DND-41 (cell line): ENCODE measurements around the gene SCN9A.

Source experiments
- ATAC-seq: fragments of 200-7000 bp; cut with Tn5 transposase; 3 replicates; pipeline ENCODE4 v1.9.1; 2021; ENCODE audit warnings: low read depth; ENCODE audit not compliant: insufficient read depth
- DNase-seq: peaks from one replicate; pipeline ENCODE4 v3.0.0-alpha.2; 2020
- H2AFZ ChIP-seq: 2 replicates; pipeline ENCODE4 v1.6.0; 2012; ENCODE audit warnings: low read depth, low read length
- H3K27ac ChIP-seq: 2 replicates; pipeline ENCODE4 v1.5.1; 2012; ENCODE audit warnings: low read length, inconsistent platforms
- H3K27me3 ChIP-seq: fragments of 200-600 bp; sonication (generic); 2 replicates; pipeline ENCODE4 v1.6.0; 2012; ENCODE audit warnings: low read length, mild to moderate bottlenecking, inconsistent platforms; ENCODE audit not compliant: insufficient read depth, poor library complexity
- H3K36me3 ChIP-seq: 2 replicates; pipeline ENCODE4 v1.5.1; 2012; ENCODE audit warnings: low read length, inconsistent platforms; ENCODE audit not compliant: insufficient read depth
- H3K4me1 ChIP-seq: 2 replicates; pipeline ENCODE4 v1.5.1; 2012; ENCODE audit warnings: mild to moderate bottlenecking, low read length; ENCODE audit not compliant: insufficient read depth
- H3K4me2 ChIP-seq: 2 replicates; pipeline ENCODE4 v1.6.0; 2012; ENCODE audit warnings: mild to moderate bottlenecking, moderate library complexity, low read length, inconsistent platforms; ENCODE audit not compliant: insufficient read depth
- H3K4me3 ChIP-seq, 2 experiments: fragments of 200-600 bp in 1 of 2; shearing (Covaris generic) in 1 of 2; 2 replicates each; pipeline ENCODE4 v1.5.1; 2012 to 2016; ENCODE audit warnings: inconsistent platforms in 2 of 2, low read length in 2 of 2, mild to moderate bottlenecking in 2 of 2, low read depth in 1 of 2, moderate library complexity in 1 of 2
- H3K79me2 ChIP-seq: 2 replicates; pipeline ENCODE4 v1.6.0; 2012; ENCODE audit warnings: low read length, inconsistent platforms; ENCODE audit not compliant: insufficient read depth
- H3K9ac ChIP-seq: 2 replicates; pipeline ENCODE4 v1.6.0; 2012; ENCODE audit warnings: low read depth, mild to moderate bottlenecking, inconsistent platforms, low read length, moderate library complexity
- H3K9me3 ChIP-seq: 2 replicates; pipeline ENCODE4 v1.5.1; 2012; ENCODE audit warnings: low read length, moderate library complexity, mild to moderate bottlenecking, inconsistent platforms; ENCODE audit not compliant: insufficient read depth, severe bottlenecking
- H4K20me1 ChIP-seq: 2 replicates; pipeline ENCODE4 v1.6.0; 2012; ENCODE audit warnings: low read length; ENCODE audit not compliant: insufficient read depth
- CTCF ChIP-seq: IDR thresholded peaks from 2 replicates; pipeline ENCODE4 v1.5.1; 2012; ENCODE audit warnings: borderline replicate concordance, low read length, moderate library complexity, mild to moderate bottlenecking; ENCODE audit not compliant: poor library complexity, severe bottlenecking; ENCODE audit errors: extremely low read depth
- EZH2 ChIP-seq: IDR thresholded peaks from 3 replicates; pipeline ENCODE4 v1.6.1; 2012; ENCODE audit warnings: borderline replicate concordance, low read depth, mild to moderate bottlenecking, moderate library complexity, low read length, inconsistent platforms; ENCODE audit not compliant: severe bottlenecking

Gene SCN9A

GRCh38 chr2:166239548-166239947 is 136.2 kb downstream of the SCN9A start:
- H3K9ac ChIP-seq: no peak overlapping the region
- no peak overlapping the region for H2AFZ ChIP-seq
- no peak overlapping the region for H3K4me3 ChIP-seq
- no peak overlapping the region for H3K4me2 ChIP-seq
- H3K4me1 ChIP-seq: no peaks in the 10 kb centered on the region
- no peaks in the 10 kb centered on the region for H4K20me1 ChIP-seq
- ATAC-seq: no peak
- no peak overlapping the region for H3K27ac ChIP-seq
- TF ChIP-seq CTCF: no peak
- no peak for TF ChIP-seq EZH2
- H3K36me3 ChIP-seq: no peaks in the 10 kb centered on the region
- DNase-seq: no peak
- no peaks in the 10 kb centered on the region for H3K79me2 ChIP-seq
- no peaks in the 10 kb centered on the region for H3K27me3 ChIP-seq
- no peaks in the 10 kb centered on the region for H3K9me3 ChIP-seq

DNA sequence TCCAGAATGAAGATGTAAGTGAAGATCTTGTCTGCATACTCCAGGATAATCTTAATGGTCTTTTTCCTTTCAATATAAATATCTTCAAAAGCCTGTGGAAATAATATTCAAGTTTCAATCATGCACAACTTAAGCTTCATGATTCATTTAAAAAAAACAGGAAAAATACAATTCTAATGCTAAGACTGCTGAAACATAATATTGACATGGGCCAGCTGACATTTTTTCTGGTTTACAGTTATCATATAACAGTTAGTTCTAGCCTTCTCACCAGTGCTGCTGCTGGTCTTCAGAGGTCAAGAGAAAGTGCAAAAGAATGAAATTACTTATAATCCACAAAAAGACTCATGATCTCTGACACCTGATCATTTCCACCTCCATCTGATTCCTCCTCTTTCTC is 137.6 kb downstream of the SCN9A start:
- H3K4me1 ChIP-seq: no peaks in the 10 kb centered on the region
- no peak overlapping the region for H3K4me3 ChIP-seq
- no peaks in the 10 kb centered on the region for H4K20me1 ChIP-seq
- no peaks in the 10 kb centered on the region for H3K36me3 ChIP-seq
- no peak overlapping the region for H2AFZ ChIP-seq
- no peaks in the 10 kb centered on the region for H3K9me3 ChIP-seq
- ATAC-seq (no peak), DNase-seq (no peak)
- no peaks in the 10 kb centered on the region for H3K79me2 ChIP-seq
- no peak overlapping the region for H3K27ac ChIP-seq
- TF ChIP-seq EZH2 (no peak), CTCF (no peak)
- no peaks in the 10 kb centered on the region for H3K27me3 ChIP-seq
- H3K4me2 ChIP-seq: no peak overlapping the region
- H3K9ac ChIP-seq: no peak overlapping the region

DNA sequence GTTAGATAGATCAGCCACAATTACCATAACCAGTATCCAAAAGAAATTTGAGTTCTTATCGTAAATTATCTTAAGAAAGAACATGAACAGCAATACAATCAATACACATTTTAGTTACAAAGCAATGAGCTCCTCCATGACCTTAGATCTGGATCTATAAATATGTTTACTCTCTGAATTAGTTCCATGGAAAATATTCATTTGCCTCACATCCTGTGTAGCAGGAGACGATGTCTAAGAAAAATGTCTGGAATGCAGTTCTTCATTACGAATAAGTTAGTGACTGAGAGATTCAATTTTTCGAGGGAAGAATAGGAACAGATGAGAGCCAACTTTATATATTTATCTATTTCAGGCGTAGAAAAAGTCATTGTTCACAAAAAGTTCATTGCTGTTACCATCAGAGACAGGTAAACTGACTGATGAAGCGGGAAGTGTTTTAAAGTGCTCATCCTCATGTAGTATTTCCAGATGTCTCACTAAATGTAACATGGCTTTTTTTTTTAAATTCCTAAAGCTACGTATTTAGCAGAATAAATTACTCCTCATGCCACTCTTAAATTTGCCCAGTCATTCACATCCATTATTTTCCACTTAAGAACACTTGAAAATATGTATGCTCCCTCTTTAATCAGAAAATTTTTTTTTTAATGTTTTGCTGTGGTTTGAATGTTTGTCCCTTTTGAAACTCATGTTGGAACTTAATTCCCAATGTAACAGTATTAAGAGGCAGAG is 141.5 kb downstream of the SCN9A start:
- H3K36me3 ChIP-seq: no peaks in the 10 kb centered on the region
- no peaks in the 10 kb centered on the region for H3K9me3 ChIP-seq
- H3K4me2 ChIP-seq: no peak overlapping the region
- H3K27me3 ChIP-seq: no peaks in the 10 kb centered on the region
- H3K79me2 ChIP-seq: no peaks in the 10 kb centered on the region
- no peaks in the 10 kb centered on the region for H3K4me1 ChIP-seq
- no peak overlapping the region for H2AFZ ChIP-seq
- H3K4me3 ChIP-seq: no peak overlapping the region
- H3K27ac ChIP-seq: no peak overlapping the region
- H3K9ac ChIP-seq: no peak overlapping the region
- H4K20me1 ChIP-seq: no peaks in the 10 kb centered on the region
- TF ChIP-seq CTCF: no peak
- TF ChIP-seq EZH2: no peak
- DNase-seq: no peak
- ATAC-seq: no peak
